ENCODE results near the gene ITGBL1.

- no peak for TF ChIP-seq POLR2AphosphoS5 (IDR thresholded peaks at IDR 0.05; ENCODE audit: insufficient read depth, low read depth, low read length)
- no peak for TF ChIP-seq CTCF (IDR thresholded peaks at IDR 0.05; ENCODE audit: extremely low read depth in 1 of 2, insufficient read depth in 1 of 2, low read depth in 1 of 2, low read length in 2 of 2)
- no peak for TF ChIP-seq FOS (IDR thresholded peaks at IDR 0.05; ENCODE audit: borderline replicate concordance, insufficient read depth, low read length)
- TF ChIP-seq POLR2A (IDR thresholded peaks at IDR 0.05; ENCODE audit: low read depth, low read length) = no peak
Measured at GRCh38 chr13:101746513-101746912, 294.0 kb downstream of the ITGBL1 start.

Data from endothelial cell of umbilical vein (primary cell).